Epithelial cell of prostate (primary cell): ENCODE measurements around the gene COMMD7.

ENCODE experiments used
- DNase-seq: peaks from one replicate; pipeline ENCODE4 v3.0.0-alpha.2; 2011; ENCODE audit warnings: low read depth, low spot score
- H3K27ac ChIP-seq: fragments of 450-650 bp; 2 replicates; pipeline ENCODE4 v1.5.1; 2017; ENCODE audit warnings: mild to moderate bottlenecking

COMMD7 gene

DNA sequence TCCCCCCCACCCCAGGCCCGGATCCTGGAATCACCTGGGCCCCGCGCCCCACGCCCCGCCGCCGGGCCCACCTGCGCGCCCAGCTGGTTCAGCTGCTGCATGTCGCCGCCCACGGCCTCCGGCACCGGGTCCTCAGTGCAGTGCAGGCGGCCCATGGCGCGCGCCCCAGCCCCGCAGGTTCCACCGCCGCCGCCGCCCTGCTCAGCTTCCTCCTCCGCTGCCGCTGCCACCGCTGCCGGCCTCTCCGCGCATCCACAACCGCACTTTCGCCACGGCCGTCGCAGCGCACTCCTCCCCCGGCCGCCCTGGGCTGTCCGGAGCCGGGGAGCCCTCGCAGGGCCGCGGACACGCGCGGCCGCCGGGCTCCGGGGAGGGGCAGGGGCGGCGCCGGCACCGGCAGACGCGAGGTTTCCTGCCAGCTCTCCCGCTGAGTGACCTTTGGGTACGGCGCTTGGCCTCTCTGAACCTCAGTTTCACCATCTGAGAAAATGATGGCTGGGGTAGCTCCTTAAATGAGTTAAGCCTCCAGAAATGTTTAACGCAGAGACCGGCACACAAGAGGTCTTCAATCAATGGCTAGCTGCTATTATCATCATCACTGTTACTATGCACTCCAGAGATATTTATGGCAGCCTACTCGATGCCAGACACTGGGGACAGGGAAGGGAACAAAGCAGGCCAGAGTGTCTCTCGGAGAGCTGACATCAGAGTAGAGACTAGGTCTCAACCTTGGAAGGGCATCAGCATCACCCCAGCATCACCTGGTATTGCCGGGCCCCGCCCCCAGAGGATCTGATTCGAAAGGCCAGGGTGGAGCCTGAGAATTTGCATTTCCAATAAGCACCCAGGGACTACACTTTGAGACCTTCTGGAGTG, at the start of gene COMMD7:
COMMD7 (minus strand) TSS at position 231 of the 876 bp plus-strand sequence; CDS start at position 155, 76 bp downstream.
- peak within 1 kb of the TSS; percentile 25 for H3K27ac ChIP-seq
- DNase-seq = no peak

GRCh38 chr20:32792731-32793458, 49.6 kb upstream of the COMMD7 start:
- H3K27ac ChIP-seq = no peak overlapping the region

DNA sequence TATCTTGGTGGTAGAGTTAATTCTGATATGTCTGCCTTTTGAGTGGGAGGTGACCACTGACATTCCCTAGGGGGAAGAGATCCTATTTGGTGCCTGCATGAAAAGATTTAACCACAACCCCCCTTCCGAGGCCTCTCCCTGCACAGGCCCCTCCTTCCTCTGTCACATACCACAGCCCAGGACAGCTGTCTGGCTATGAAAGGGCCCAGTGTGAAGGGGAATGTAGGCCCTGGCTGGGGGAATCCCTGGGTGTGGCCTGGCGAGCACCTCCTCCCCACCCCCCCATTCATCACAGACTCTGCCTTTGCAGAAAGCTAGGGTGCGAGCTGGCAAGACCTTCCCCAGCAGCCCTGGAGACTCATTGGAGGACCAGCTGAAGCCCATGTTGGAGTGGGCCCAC, 49.0 kb upstream of the COMMD7 start:
- no peak overlapping the region for H3K27ac ChIP-seq
- DNase-seq = no peak

More at GRCh38 chr20:32792731-32793458, 49.6 kb upstream of the COMMD7 start:
- DNase-seq = no peak

GRCh38 chr20:32790751-32791057, 47.4 kb upstream of the COMMD7 start:
- H3K27ac ChIP-seq = no peak overlapping the region
- no peak for DNase-seq

GRCh38 chr20:32789896-32790750, 46.9 kb upstream of the COMMD7 start:
- no peak for DNase-seq
- no peak overlapping the region for H3K27ac ChIP-seq

DNA sequence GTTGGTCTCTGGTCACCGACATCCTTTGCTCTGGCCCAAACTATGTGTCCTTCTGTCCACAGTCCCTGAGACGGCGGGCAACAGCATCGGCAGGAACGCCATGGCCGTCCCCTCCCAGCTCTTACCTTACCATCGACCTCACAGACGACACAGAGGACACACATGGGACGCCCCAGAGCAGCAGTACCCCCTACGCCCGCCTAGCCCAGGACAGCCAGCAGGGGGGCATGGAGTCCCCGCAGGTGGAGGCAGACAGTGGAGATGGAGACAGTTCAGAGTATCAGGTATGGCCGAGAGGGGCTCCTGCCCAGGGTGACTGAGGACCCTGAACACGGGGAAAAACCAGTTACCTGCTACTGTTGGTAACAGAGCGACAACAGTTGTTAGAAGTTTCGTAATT, 43.9 kb upstream of the COMMD7 start:
- DNase-seq = no peak
- no peak overlapping the region for H3K27ac ChIP-seq

DNA sequence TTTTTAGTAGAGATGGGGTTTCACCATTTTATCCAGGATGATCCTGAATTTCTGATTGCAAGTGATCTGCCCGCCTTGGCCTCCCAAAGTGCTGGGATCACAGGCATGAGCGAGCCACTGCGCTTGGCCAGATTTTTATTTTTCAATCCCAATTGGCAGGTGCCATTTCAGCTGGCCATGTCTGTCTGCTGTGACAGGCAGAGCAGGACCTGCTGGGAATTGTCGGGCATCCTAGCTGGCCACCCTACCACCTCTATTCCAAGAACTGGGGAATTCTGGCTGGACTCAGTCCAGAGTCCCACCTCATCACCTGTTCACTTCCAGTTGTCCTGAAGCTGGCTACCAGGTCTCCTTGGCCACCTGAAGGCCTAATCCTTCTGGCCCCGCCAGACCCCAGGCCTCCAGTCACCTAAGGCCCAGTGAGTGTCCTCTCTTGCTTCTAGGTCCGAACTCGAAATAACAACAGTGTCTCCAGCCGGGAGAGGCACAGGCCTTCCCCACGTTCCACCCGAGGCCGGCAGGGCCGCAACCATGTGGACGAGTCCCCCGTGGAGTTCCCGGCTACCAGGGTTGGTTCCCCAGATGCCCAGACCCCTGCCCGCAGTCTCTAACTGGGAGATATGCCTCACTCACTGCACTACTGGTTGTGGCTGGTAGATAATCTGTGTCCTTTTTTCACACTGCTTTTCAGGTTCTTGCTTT, 42.9 kb upstream of the COMMD7 start:
- DNase-seq = no peak
- H3K27ac ChIP-seq = no peak overlapping the region

- H3K27ac ChIP-seq = no peak overlapping the region
- no peak for DNase-seq
These were observed 41.3 kb upstream of the COMMD7 start for GRCh38 chr20:32784369-32785080.

DNA sequence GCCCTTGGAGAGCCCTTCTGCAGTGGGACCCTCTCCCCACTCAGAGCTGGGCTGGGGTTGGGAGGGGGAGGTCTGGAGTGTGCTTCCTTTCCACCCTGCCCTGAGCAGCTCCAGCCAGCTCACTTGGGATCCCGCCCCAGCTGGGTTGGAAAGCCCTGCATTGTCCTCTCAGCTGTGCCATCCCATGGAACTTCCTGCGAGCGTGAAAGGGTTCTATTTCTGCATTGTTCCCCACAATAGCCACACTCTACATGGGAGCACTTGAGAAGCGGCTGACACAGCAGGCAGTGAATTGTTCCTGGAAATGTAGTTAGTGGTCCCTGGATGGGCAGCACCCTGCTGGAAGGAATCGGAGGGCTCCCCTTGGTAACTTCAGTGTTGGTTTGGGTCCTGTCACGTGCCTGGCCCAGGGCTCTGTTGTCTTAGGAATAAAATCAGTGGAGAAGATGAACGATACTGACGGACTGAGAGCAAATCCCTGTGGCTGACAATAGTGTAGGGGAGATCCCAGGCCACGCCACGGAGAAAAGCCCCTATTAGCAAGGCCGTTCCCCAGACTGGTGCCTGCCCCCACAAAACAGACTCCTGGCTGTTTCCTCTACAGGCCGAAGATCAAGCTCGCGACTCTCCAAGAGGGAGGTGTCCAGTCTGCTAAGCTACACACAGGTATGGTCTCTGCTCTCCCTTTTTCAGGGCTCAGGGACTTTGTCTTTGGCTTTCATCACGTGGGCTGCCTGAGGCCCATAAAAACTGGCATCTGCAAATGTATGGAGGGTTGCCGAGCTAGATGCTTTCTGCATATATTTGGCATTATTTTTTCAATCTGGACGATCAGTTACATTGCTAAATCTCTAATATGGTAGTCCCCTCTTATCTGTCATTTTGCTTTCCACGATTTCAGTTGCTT, 37.7 kb upstream of the COMMD7 start:
- H3K27ac ChIP-seq = no peak overlapping the region
- no peak for DNase-seq

GRCh38 chr20:32780278-32780677, 37.0 kb upstream of the COMMD7 start:
- DNase-seq = no peak
- H3K27ac ChIP-seq = no peak overlapping the region

DNA sequence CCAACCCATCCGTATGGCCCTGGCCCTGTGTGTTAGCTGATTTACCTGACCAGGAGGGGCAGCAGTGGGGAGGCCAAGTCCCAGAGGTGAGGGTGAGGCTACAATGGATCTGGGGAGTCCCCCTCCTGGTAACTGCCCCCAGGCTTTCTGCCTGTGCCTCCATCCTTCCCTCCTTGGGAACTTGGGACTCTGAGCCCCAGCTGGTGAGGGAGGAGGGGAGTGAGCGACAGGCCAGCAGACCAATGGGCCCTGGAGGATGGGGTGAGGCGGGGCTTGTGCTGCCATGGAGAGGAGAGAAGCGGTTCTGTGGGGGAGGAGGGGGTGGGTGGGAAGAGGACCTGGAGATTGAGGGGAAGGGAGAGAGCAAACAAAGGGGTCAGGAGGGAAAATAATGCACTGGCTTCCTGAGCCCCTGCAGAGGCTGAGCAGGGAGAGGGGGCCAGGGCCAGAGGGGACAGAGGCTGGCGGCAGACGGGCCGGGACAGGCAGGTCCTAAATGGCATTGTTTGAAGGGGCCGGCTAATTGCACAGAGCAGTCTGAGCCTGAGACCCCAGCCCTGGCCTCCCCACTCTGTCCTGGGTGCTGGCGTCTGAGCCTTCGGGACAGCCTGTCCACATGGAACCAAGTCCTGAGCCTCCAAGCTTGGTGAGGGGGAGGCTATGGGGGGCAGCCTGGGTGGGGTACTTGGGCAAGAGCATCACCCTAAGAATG, 36.4 kb upstream of the COMMD7 start:
- H3K27ac ChIP-seq = no peak overlapping the region
- no peak for DNase-seq

- no peak overlapping the region for H3K27ac ChIP-seq
- no peak for DNase-seq
These were observed 34.1 kb upstream of the COMMD7 start for GRCh38 chr20:32777177-32777956.

GRCh38 chr20:32775336-32775991, 32.2 kb upstream of the COMMD7 start:
- no peak overlapping the region for H3K27ac ChIP-seq

DNA sequence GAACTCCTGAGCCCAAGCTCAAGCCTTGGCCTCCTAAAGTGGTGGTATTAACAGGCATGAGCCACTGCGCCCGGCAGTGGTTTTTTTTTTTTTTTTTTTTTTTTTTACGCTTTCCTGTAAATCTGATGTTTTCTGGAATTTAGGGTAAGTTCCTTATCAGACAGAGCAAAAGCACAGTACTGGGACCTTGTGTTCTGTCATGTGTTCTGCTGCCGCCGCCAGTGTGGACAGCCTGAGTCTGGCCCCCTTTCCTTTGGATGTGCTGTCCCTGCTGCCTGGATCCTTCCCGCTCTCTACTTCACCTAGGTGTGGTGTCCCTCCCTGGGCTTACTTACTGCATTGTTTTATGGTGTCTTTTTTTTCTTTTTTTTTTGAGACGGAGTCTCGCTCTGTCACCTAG, 30.6 kb upstream of the COMMD7 start:
- no peak overlapping the region for H3K27ac ChIP-seq
- no peak for DNase-seq

More at GRCh38 chr20:32775336-32775991, 32.2 kb upstream of the COMMD7 start:
- DNase-seq = no peak

DNA sequence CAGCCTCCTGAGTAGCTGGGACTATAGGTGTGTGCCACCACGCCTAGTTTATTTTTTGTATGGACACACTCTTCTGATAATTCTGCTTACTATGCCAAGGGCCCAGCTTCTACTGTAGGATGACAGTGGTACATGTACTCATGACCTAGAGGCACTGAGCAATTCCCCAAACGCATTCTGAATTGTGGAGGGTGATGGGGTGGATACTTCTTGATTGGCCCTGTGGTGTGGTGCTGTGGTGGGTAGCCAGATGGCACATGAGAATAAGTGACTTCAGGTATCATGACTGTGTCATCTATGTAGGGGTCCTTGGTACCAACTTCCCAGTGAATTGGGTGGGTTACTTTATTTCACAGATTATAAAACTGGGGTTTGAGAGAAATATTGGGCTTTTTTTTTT, 30.0 kb upstream of the COMMD7 start:
- no peak for DNase-seq
- H3K27ac ChIP-seq = no peak overlapping the region

GRCh38 chr20:32772046-32772445, 28.8 kb upstream of the COMMD7 start:
- DNase-seq = no peak
- no peak overlapping the region for H3K27ac ChIP-seq
